ENCODE results near the gene CABP2. TPM values are rescaled to one million over a fixed set of nuclear protein-coding genes. Genes with fewer than 3 reads are reported as not detected.

Gene CABP2
- total RNA-seq, 1 donor from 2014 or later, result not detected

- DNase-seq (ENCODE audit: low spot score), result peak; percentile 99
Measured at GRCh38 chr11:67507864-67508485, 15.3 kb downstream of the CABP2 start, which contains the start of gene CDK2AP2. TSS of gene CDK2AP2 (minus strand) at chr11:67508162. CDS start at chr11:67508082, 80 bp downstream.

- peak; percentile 78 for DNase-seq (ENCODE audit: low spot score)
Measured at GRCh38 chr11:67507242-67507863, 15.9 kb downstream of the CABP2 start.

- no peak for DNase-seq (ENCODE audit: low spot score)
Measured at GRCh38 chr11:67506426-67507051, 16.7 kb downstream of the CABP2 start.

- peak; percentile 92 for DNase-seq (ENCODE audit: low spot score)
Measured at GRCh38 chr11:67505605-67506396, 17.4 kb downstream of the CABP2 start.

GRCh38 chr11:67504950-67505581 is 18.2 kb downstream of the CABP2 start, which contains the start of gene PITPNM1:
TSS of gene PITPNM1 (minus strand) at chr11:67505363. CDS start at chr11:67504180, 1,183 bp downstream.
- DNase-seq (ENCODE audit: low spot score), result peak; percentile 81

GRCh38 chr11:67504005-67504949 is 19.0 kb downstream of the CABP2 start:
- DNase-seq (ENCODE audit: low spot score), result no peak

- no peak for DNase-seq (ENCODE audit: low spot score)
Measured at GRCh38 chr11:67503119-67504004, 19.9 kb downstream of the CABP2 start.

GRCh38 chr11:67502328-67502979 is 20.8 kb downstream of the CABP2 start:
- DNase-seq (ENCODE audit: low spot score), result no peak

- no peak for DNase-seq (ENCODE audit: low spot score)
Measured at GRCh38 chr11:67501854-67502253, 21.4 kb downstream of the CABP2 start.

- DNase-seq (ENCODE audit: low spot score), result no peak
Measured at GRCh38 chr11:67500831-67501715, 22.2 kb downstream of the CABP2 start.

GRCh38 chr11:67500484-67500821 is 22.8 kb downstream of the CABP2 start:
- no peak for DNase-seq (ENCODE audit: low spot score)

- DNase-seq (ENCODE audit: low spot score), result no peak
Measured at GRCh38 chr11:67499808-67500483, 23.3 kb downstream of the CABP2 start.

- DNase-seq (ENCODE audit: low spot score), result no peak
Measured at GRCh38 chr11:67498544-67498972, 24.7 kb downstream of the CABP2 start.

- no peak for DNase-seq (ENCODE audit: low spot score)
Measured at GRCh38 chr11:67497656-67498291, 25.5 kb downstream of the CABP2 start.

GRCh38 chr11:67496113-67496512 is 27.1 kb downstream of the CABP2 start:
- DNase-seq (ENCODE audit: low spot score), result no peak

GRCh38 chr11:67495234-67496005 is 27.8 kb downstream of the CABP2 start:
- DNase-seq (ENCODE audit: low spot score), result no peak

Measured in ureter (tissue), 1 donor.